NOMO-1 treated with dmso at 0.1 percent for 144 hours (cell line): ENCODE measurements around the gene ACACB.

Experiments used
- DNase-seq: peaks from one replicate; lab custom pipeline; 2025; ENCODE audit not compliant: unreplicated experiment; lab: John Stamatoyannopoulos, UW

Gene ACACB

GRCh38 chr12:109115758-109116610 lies at the start of gene ACACB:
Gene ACACB (plus strand): TSS chr12:109116587. CDS start chr12:109139406, 22,819 bp downstream.
- DNase-seq = peak; percentile 43

GRCh38 chr12:109069307-109070271 lies 46.8 kb upstream of the ACACB start:
- DNase-seq = no peak

GRCh38 chr12:109074866-109075265 lies 41.5 kb upstream of the ACACB start:
- DNase-seq = no peak

GRCh38 chr12:109082751-109083150 lies 33.6 kb upstream of the ACACB start:
- DNase-seq = no peak

GRCh38 chr12:109084425-109084824 lies 32.0 kb upstream of the ACACB start:
- DNase-seq = no peak

- DNase-seq = no peak
Observed at GRCh38 chr12:109085590-109085989, 30.8 kb upstream of the ACACB start.

GRCh38 chr12:109087250-109087649 lies 29.1 kb upstream of the ACACB start:
- no peak for DNase-seq

GRCh38 chr12:109088818-109089217 lies 27.6 kb upstream of the ACACB start:
- no peak for DNase-seq

- no peak for DNase-seq
Observed at GRCh38 chr12:109089683-109090082, 26.7 kb upstream of the ACACB start.

GRCh38 chr12:109092497-109093021 lies 23.8 kb upstream of the ACACB start:
- no peak for DNase-seq

- DNase-seq = peak; percentile 84
Observed at GRCh38 chr12:109093022-109093918, 23.1 kb upstream of the ACACB start, which contains the start of gene ALKBH2. Gene ALKBH2 (minus strand): TSS chr12:109093472. CDS start chr12:109092786, 686 bp downstream.

- DNase-seq = no peak
Observed at GRCh38 chr12:109097140-109097434, 19.3 kb upstream of the ACACB start.

- peak; percentile 86 for DNase-seq
Observed at GRCh38 chr12:109097435-109098182, 18.8 kb upstream of the ACACB start, which contains the start of gene UNG. Gene UNG (plus strand): TSS chr12:109097597. CDS start chr12:109097680, 83 bp downstream.

GRCh38 chr12:109098183-109098604 lies 18.2 kb upstream of the ACACB start:
- no peak for DNase-seq

- no peak for DNase-seq
Observed at GRCh38 chr12:109098651-109099050, 17.7 kb upstream of the ACACB start.

GRCh38 chr12:109099431-109100020 lies 16.9 kb upstream of the ACACB start:
- DNase-seq = no peak

- DNase-seq = no peak
Observed at GRCh38 chr12:109100741-109101140, 15.6 kb upstream of the ACACB start.

- no peak for DNase-seq
Observed at GRCh38 chr12:109102491-109102890, 13.9 kb upstream of the ACACB start.

GRCh38 chr12:109105176-109105575 lies 11.2 kb upstream of the ACACB start:
- no peak for DNase-seq
